CD4-positive, alpha-beta T cell (primary cell): Measurements from ENCODE around the gene TMCO4. TPM values are rescaled to one million over a fixed set of nuclear protein-coding genes. Genes with fewer than 3 reads are reported as not detected.

Source experiments
- ATAC-seq: fragments of 200-7000 bp; cut with Tn5 transposase; one replicate; pipeline ENCODE4 v1.10.0; 2022; ENCODE audit warnings: mild to moderate bottlenecking; ENCODE audit not compliant: poor library complexity
- CTCF ChIA-PET: fragments of 350-600 bp; sonication (Branson Sonifier 250); formaldehyde crosslinking; loops from one replicate; lab custom pipeline; 2021; ENCODE audit warnings: antibody characterized with exemption, inconsistent platforms; lab: Charles Lee
- POLR2A ChIA-PET: fragments of 350-600 bp; sonication (Branson Sonifier 250); formaldehyde crosslinking; loops from one replicate; lab custom pipeline; 2021; ENCODE audit warnings: antibody characterized with exemption, inconsistent platforms; lab: Charles Lee
- DNase-seq, 14 experiments: peaks; one replicate each; pipeline ENCODE4 v3.0.0-alpha.2; 2013 to 2020; ENCODE audit warnings: mixed read lengths in 2 of 14
- H3K27ac ChIP-seq, 2 donors: one replicate each; pipeline versions ENCODE4 v1.5.1 to v1.7.0; 2013; ENCODE audit warnings: low read length in 2 of 2, low read depth in 1 of 2, mild to moderate bottlenecking in 1 of 2
- H3K27me3 ChIP-seq, 2 experiments: 1 replicate in 1 of 2; 2 replicates in 1 of 2; pipeline versions ENCODE4 v1.6.1 to v1.7.0; 2013; ENCODE audit warnings: low read length in 2 of 2, control low read depth in 1 of 2, mild to moderate bottlenecking in 1 of 2, moderate library complexity in 1 of 2; ENCODE audit not compliant: insufficient read depth in 2 of 2, control insufficient read depth in 1 of 2
- H3K36me3 ChIP-seq: one replicate; pipeline ENCODE4 v1.6.1; 2013; ENCODE audit warnings: low read length, control low read depth; ENCODE audit not compliant: insufficient read depth
- H3K4me1 ChIP-seq: one replicate; pipeline ENCODE4 v1.6.1; 2013; ENCODE audit warnings: low read length, control low read depth; ENCODE audit not compliant: insufficient read depth
- H3K4me3 ChIP-seq: one replicate; pipeline ENCODE4 v1.5.1; 2013; ENCODE audit warnings: mild to moderate bottlenecking, low read length, moderate library complexity
- H3K9me3 ChIP-seq, 2 experiments: 1 replicate in 1 of 2; 2 replicates in 1 of 2; pipeline versions ENCODE4 v1.6.1 to v1.7.0; 2013; ENCODE audit warnings: low read length in 2 of 2, mild to moderate bottlenecking in 2 of 2, control low read depth in 1 of 2, moderate library complexity in 1 of 2; ENCODE audit not compliant: control insufficient read depth in 1 of 2, insufficient read depth in 1 of 2
- H3K27ac Mint-ChIP-seq: one replicate; pipeline ENCODE4 v1.8.0; 2020; ENCODE audit warnings: mixed read lengths
- H3K27me3 Mint-ChIP-seq: one replicate; pipeline ENCODE4 v1.8.0; 2021; ENCODE audit warnings: mixed read lengths
- H3K36me3 Mint-ChIP-seq: one replicate; pipeline ENCODE4 v1.8.0; 2021; ENCODE audit warnings: low read depth, mixed read lengths
- H3K4me1 Mint-ChIP-seq: one replicate; pipeline ENCODE4 v1.8.0; 2021; ENCODE audit warnings: low read depth, mixed read lengths
- H3K4me3 Mint-ChIP-seq: one replicate; pipeline ENCODE4 v1.8.0; 2020; ENCODE audit warnings: mild to moderate bottlenecking, mixed read lengths
- H3K9me3 Mint-ChIP-seq: one replicate; pipeline ENCODE4 v1.8.0; 2020; ENCODE audit warnings: mixed read lengths
- intact Hi-C, 2 experiments: fragments of 100-400 bp; cut with DNase I in 1 of 2; cut with micrococcal nuclease in 1 of 2; formaldehyde crosslinking; loops; one replicate each; pipeline versions ENCODE4 v1.15.1 to v1.9.0; 2023 to 2025; cut with DNase I, micrococcal nuclease
- total RNA-seq, 174 experiments: library from RNA in 2 of 174; stranded (reverse) in 2 of 174; gene quantifications; one replicate each; pipeline ENCODE4 v1.2.3 and lab custom pipeline; 2021 to 2026
- TF ChIP-seq, protein P1 (sequence below): fragments of 200-600 bp; IDR thresholded peaks from one replicate; pipeline ENCODE4 v1.8.0; 2022; ENCODE audit warnings: antibody characterized with exemption, mild to moderate bottlenecking

The TMCO4 gene
- total RNA-seq, 2 experiments from 2014 or later, result 12.4 to 13.9 TPM

GRCh38 chr1:19814681-19815503 is 15.2 kb upstream of the TMCO4 start, which contains the start of gene RNF186:
RNF186 (minus strand) TSS chr1:19815283; CDS start chr1:19815101, 182 bp downstream.
- Mint-ChIP-seq H3K36me3 (no peaks in the 10 kb centered on the region), H3K27me3 (no peaks in the 10 kb centered on the region), H3K27ac (no peak within 1 kb of the TSS), H3K4me1 (no peaks in the 10 kb centered on the region), H3K4me3 (no peak within 1 kb of the TSS), H3K9me3 (no peaks in the 10 kb centered on the region)
- no peak within 1 kb of the TSS for H3K27ac ChIP-seq
- intact Hi-C loops, result no loop called here
- H3K4me1 ChIP-seq, result no peaks in the 10 kb centered on the region
- no peak for DNase-seq
- peaks cover 0 to 5% of the 10 kb centered on the region in 2 experiments for H3K9me3 ChIP-seq
- ChIA-PET CTCF (no interaction called here), POLR2A (no interaction called here)
- H3K27me3 ChIP-seq, result no peaks in the 10 kb centered on the region
- H3K36me3 ChIP-seq, result no peaks in the 10 kb centered on the region
- TF ChIP-seq, protein P1, sequence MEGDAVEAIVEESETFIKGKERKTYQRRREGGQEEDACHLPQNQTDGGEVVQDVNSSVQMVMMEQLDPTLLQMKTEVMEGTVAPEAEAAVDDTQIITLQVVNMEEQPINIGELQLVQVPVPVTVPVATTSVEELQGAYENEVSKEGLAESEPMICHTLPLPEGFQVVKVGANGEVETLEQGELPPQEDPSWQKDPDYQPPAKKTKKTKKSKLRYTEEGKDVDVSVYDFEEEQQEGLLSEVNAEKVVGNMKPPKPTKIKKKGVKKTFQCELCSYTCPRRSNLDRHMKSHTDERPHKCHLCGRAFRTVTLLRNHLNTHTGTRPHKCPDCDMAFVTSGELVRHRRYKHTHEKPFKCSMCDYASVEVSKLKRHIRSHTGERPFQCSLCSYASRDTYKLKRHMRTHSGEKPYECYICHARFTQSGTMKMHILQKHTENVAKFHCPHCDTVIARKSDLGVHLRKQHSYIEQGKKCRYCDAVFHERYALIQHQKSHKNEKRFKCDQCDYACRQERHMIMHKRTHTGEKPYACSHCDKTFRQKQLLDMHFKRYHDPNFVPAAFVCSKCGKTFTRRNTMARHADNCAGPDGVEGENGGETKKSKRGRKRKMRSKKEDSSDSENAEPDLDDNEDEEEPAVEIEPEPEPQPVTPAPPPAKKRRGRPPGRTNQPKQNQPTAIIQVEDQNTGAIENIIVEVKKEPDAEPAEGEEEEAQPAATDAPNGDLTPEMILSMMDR, result no peak
- no peak within 1 kb of the TSS for H3K4me3 ChIP-seq
- no peak for ATAC-seq

DNA sequence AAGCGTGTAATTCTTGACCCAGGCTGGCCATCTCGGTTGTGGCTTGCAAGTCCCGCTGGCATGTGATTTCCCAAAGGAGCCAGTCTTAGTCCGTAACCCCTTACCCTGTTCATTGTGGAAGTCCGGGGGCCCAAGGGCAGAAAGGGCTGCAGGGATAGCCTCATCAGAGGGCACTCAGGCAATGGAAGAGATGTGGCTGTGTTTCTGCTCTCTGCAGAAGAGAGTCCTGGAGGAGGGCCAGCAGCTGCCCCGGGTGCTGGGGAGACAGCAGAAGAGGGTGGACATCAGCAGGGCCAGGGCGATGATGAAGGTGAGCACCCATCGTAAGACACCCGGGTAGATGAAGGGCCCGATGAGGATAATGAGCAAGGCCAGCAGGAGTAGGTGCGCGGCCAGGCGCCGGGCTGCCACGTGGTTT is 14.5 kb upstream of the TMCO4 start:
- TF ChIP-seq, protein P1, result no peak
- POLR2A ChIA-PET, result no interaction called here
- H3K9me3 Mint-ChIP-seq, result no peaks in the 10 kb centered on the region
- no peak overlapping the region for H3K4me3 Mint-ChIP-seq
- ATAC-seq, result no peak
- H3K27me3 Mint-ChIP-seq, result no peaks in the 10 kb centered on the region
- intact Hi-C loops, result no loop called here
- CTCF ChIA-PET, result no interaction called here
- H3K9me3 ChIP-seq, result peaks cover 0 to 5% of the 10 kb centered on the region in 2 experiments
- no peak overlapping the region for H3K4me3 ChIP-seq
- no peak overlapping the region for H3K27ac Mint-ChIP-seq
- H3K27ac ChIP-seq, result no peak overlapping the region
- no peaks in the 10 kb centered on the region for H3K36me3 Mint-ChIP-seq
- no peaks in the 10 kb centered on the region for H3K27me3 ChIP-seq
- H3K4me1 Mint-ChIP-seq, result no peaks in the 10 kb centered on the region
- no peak for DNase-seq
- no peaks in the 10 kb centered on the region for H3K4me1 ChIP-seq
- H3K36me3 ChIP-seq, result no peaks in the 10 kb centered on the region

DNA sequence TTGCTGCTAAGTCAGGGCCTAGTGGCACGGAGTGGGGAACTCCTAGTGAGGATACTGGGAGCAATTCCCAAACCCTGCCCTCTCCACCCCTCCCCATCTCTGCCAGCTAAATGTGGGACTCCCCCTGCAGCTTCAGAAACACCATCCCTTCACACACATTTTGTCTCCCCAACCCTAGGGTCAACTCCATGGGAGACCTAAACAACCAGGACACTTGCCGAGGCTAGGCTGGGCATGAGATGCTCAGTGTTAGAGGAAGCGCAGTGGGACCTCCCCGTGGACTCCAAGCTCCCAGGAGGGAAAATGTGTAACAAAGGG is 13.9 kb upstream of the TMCO4 start:
- Histone ChIP-seq H3K4me1 (no peaks in the 10 kb centered on the region), H3K4me3 (no peak overlapping the region), H3K9me3 (peaks cover 0 to 5% of the 10 kb centered on the region in 2 experiments), H3K36me3 (no peaks in the 10 kb centered on the region), H3K27ac (no peak overlapping the region), H3K27me3 (no peaks in the 10 kb centered on the region)
- Mint-ChIP-seq H3K27ac (no peak overlapping the region), H3K36me3 (no peaks in the 10 kb centered on the region), H3K27me3 (no peaks in the 10 kb centered on the region), H3K4me1 (no peaks in the 10 kb centered on the region), H3K4me3 (no peak overlapping the region), H3K9me3 (no peaks in the 10 kb centered on the region)
- DNase-seq (no peak), ATAC-seq (no peak)
- CTCF ChIA-PET, result no interaction called here
- TF ChIP-seq, protein P1, result no peak
- intact Hi-C loops, result no loop called here
- POLR2A ChIA-PET, result interaction anchor here (0.6 kb wide), 2 partner anchors 25 to 31 kb away, joined by 3 to 6 read pairs; no protein-coding TSS in a partner anchor
